DND-41 (cell line): ENCODE results near the gene ARHGAP6.

Source experiments
- ATAC-seq: fragments of 200-7000 bp; cut with Tn5 transposase; 3 replicates; pipeline ENCODE4 v1.9.1; 2021; ENCODE audit warnings: low read depth; ENCODE audit not compliant: insufficient read depth
- DNase-seq: peaks from one replicate; pipeline ENCODE4 v3.0.0-alpha.2; 2020
- H2AFZ ChIP-seq: 2 replicates; pipeline ENCODE4 v1.6.0; 2012; ENCODE audit warnings: low read depth, low read length
- H3K27ac ChIP-seq: 2 replicates; pipeline ENCODE4 v1.5.1; 2012; ENCODE audit warnings: low read length, inconsistent platforms
- H3K27me3 ChIP-seq: fragments of 200-600 bp; sonication (generic); 2 replicates; pipeline ENCODE4 v1.6.0; 2012; ENCODE audit warnings: low read length, mild to moderate bottlenecking, inconsistent platforms; ENCODE audit not compliant: insufficient read depth, poor library complexity
- H3K36me3 ChIP-seq: 2 replicates; pipeline ENCODE4 v1.5.1; 2012; ENCODE audit warnings: low read length, inconsistent platforms; ENCODE audit not compliant: insufficient read depth
- H3K4me1 ChIP-seq: 2 replicates; pipeline ENCODE4 v1.5.1; 2012; ENCODE audit warnings: mild to moderate bottlenecking, low read length; ENCODE audit not compliant: insufficient read depth
- H3K4me2 ChIP-seq: 2 replicates; pipeline ENCODE4 v1.6.0; 2012; ENCODE audit warnings: mild to moderate bottlenecking, moderate library complexity, low read length, inconsistent platforms; ENCODE audit not compliant: insufficient read depth
- H3K4me3 ChIP-seq, 2 experiments: fragments of 200-600 bp in 1 of 2; shearing (Covaris generic) in 1 of 2; 2 replicates each; pipeline ENCODE4 v1.5.1; 2012 to 2016; ENCODE audit warnings: inconsistent platforms in 2 of 2, low read length in 2 of 2, mild to moderate bottlenecking in 2 of 2, low read depth in 1 of 2, moderate library complexity in 1 of 2
- H3K79me2 ChIP-seq: 2 replicates; pipeline ENCODE4 v1.6.0; 2012; ENCODE audit warnings: low read length, inconsistent platforms; ENCODE audit not compliant: insufficient read depth
- H3K9ac ChIP-seq: 2 replicates; pipeline ENCODE4 v1.6.0; 2012; ENCODE audit warnings: low read depth, mild to moderate bottlenecking, inconsistent platforms, low read length, moderate library complexity
- H3K9me3 ChIP-seq: 2 replicates; pipeline ENCODE4 v1.5.1; 2012; ENCODE audit warnings: low read length, moderate library complexity, mild to moderate bottlenecking, inconsistent platforms; ENCODE audit not compliant: insufficient read depth, severe bottlenecking
- H4K20me1 ChIP-seq: 2 replicates; pipeline ENCODE4 v1.6.0; 2012; ENCODE audit warnings: low read length; ENCODE audit not compliant: insufficient read depth
- EZH2 ChIP-seq: IDR thresholded peaks from 3 replicates; pipeline ENCODE4 v1.6.1; 2012; ENCODE audit warnings: borderline replicate concordance, low read depth, mild to moderate bottlenecking, moderate library complexity, low read length, inconsistent platforms; ENCODE audit not compliant: severe bottlenecking
- TF ChIP-seq, protein P1 (sequence below): IDR thresholded peaks from 2 replicates; pipeline ENCODE4 v1.5.1; 2012; ENCODE audit warnings: borderline replicate concordance, low read length, moderate library complexity, mild to moderate bottlenecking; ENCODE audit not compliant: poor library complexity, severe bottlenecking; ENCODE audit errors: extremely low read depth

Gene ARHGAP6

DNA sequence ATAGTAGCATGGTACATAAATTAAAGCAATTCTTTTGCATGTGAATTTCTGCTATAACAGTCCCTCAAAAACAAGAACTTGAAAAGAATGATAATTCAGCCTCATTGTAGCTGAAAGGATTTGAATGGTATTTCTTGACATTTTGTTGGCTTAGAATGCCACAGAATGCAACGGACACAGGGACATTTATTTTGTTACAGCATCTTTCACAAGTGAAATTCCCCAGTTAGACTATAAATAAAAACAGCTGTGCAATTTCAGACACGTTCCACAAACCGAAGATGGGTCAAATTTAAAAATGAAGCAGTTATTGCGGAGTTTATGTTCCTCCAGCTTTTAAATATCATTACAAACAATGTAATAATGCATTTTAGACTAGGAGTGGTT is 455.3 kb downstream of the ARHGAP6 start:
- Histone ChIP-seq H3K9me3 (no peaks in the 10 kb centered on the region), H3K79me2 (no peaks in the 10 kb centered on the region), H3K27me3 (no peaks in the 10 kb centered on the region), H2AFZ (no peak overlapping the region), H3K9ac (no peak overlapping the region), H3K27ac (no peak overlapping the region), H3K4me3 (no peak overlapping the region), H4K20me1 (no peaks in the 10 kb centered on the region), H3K4me2 (no peak overlapping the region), H3K36me3 (no peaks in the 10 kb centered on the region), H3K4me1 (no peaks in the 10 kb centered on the region)
- DNase-seq (no peak), ATAC-seq (no peak)
- TF ChIP-seq, protein P1, sequence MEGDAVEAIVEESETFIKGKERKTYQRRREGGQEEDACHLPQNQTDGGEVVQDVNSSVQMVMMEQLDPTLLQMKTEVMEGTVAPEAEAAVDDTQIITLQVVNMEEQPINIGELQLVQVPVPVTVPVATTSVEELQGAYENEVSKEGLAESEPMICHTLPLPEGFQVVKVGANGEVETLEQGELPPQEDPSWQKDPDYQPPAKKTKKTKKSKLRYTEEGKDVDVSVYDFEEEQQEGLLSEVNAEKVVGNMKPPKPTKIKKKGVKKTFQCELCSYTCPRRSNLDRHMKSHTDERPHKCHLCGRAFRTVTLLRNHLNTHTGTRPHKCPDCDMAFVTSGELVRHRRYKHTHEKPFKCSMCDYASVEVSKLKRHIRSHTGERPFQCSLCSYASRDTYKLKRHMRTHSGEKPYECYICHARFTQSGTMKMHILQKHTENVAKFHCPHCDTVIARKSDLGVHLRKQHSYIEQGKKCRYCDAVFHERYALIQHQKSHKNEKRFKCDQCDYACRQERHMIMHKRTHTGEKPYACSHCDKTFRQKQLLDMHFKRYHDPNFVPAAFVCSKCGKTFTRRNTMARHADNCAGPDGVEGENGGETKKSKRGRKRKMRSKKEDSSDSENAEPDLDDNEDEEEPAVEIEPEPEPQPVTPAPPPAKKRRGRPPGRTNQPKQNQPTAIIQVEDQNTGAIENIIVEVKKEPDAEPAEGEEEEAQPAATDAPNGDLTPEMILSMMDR: no peak

GRCh38 chrX:11209798-11210414 is 455.8 kb downstream of the ARHGAP6 start:
- Histone ChIP-seq H3K4me1 (no peaks in the 10 kb centered on the region), H4K20me1 (no peaks in the 10 kb centered on the region), H2AFZ (no peak overlapping the region), H3K27me3 (no peaks in the 10 kb centered on the region), H3K36me3 (no peaks in the 10 kb centered on the region), H3K9ac (no peak overlapping the region), H3K4me2 (no peak overlapping the region), H3K27ac (no peak overlapping the region), H3K79me2 (no peaks in the 10 kb centered on the region), H3K4me3 (no peak overlapping the region), H3K9me3 (no peaks in the 10 kb centered on the region)
- no peak for DNase-seq
- ATAC-seq: no peak
- no peak for TF ChIP-seq EZH2
- TF ChIP-seq, protein P1: no peak

DNA sequence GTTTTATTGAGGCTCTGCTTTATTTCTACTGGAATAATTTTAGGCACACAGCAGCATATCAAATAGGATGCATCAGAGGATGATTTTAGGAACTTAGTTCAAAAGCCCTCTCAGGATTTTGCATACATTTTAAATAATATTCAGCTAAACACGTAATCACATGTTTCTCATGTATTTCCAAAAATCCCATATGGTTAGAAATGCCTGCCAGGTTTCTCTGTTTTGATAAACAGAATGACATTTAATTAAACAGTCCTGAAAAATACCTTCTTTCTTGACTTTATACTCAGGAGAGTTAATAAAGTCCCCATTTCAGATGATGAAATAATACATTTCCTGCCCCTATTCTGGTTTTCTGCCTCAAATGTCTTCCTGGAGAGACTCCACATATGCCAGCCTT is 459.0 kb downstream of the ARHGAP6 start:
- Histone ChIP-seq H3K9me3 (no peaks in the 10 kb centered on the region), H3K4me2 (no peak overlapping the region), H3K27ac (no peak overlapping the region), H3K4me3 (no peak overlapping the region), H3K36me3 (no peaks in the 10 kb centered on the region), H3K9ac (no peak overlapping the region), H3K27me3 (no peaks in the 10 kb centered on the region), H4K20me1 (no peaks in the 10 kb centered on the region), H2AFZ (no peak overlapping the region), H3K79me2 (no peaks in the 10 kb centered on the region), H3K4me1 (no peaks in the 10 kb centered on the region)
- TF ChIP-seq, protein P1: no peak
- no peak for TF ChIP-seq EZH2
- DNase-seq (no peak), ATAC-seq (no peak)

- H3K4me1 ChIP-seq: no peaks in the 10 kb centered on the region
Measured at GRCh38 chrX:11205796-11206195, 459.9 kb downstream of the ARHGAP6 start.

More at GRCh38 chrX:11205796-11206195, 459.9 kb downstream of the ARHGAP6 start:
- Histone ChIP-seq H3K27me3 (no peaks in the 10 kb centered on the region), H3K4me3 (no peak overlapping the region), H3K9me3 (no peaks in the 10 kb centered on the region), H3K36me3 (no peaks in the 10 kb centered on the region), H3K9ac (no peak overlapping the region), H3K27ac (no peak overlapping the region), H3K4me2 (no peak overlapping the region), H2AFZ (no peak overlapping the region), H4K20me1 (no peaks in the 10 kb centered on the region), H3K79me2 (no peaks in the 10 kb centered on the region)
- TF ChIP-seq, protein P1: no peak
- no peak for TF ChIP-seq EZH2
- ATAC-seq (no peak), DNase-seq (no peak)
